GM06990 (cell line): Measurements from ENCODE around the gene RIPPLY1.
"Not testable (repeated sequence)": the region's sequence is repeated elsewhere in the genome, so short reads cannot be mapped to it uniquely, and the experiment has no call there.

Experiments
- DNase-seq: peaks from one replicate; pipeline ENCODE4 v3.0.0-alpha.2; 2011; ENCODE audit not compliant: insufficient read length; ENCODE audit errors: extremely low read depth
- H3K27me3 ChIP-seq: replicated peaks from 2 replicates; pipeline ENCODE4 v1.6.0; 2011; ENCODE audit warnings: low read length; ENCODE audit not compliant: control insufficient read depth, insufficient read depth
- H3K36me3 ChIP-seq: 2 replicates; pipeline ENCODE4 v1.5.1; 2011; ENCODE audit warnings: low read length; ENCODE audit not compliant: control insufficient read depth, insufficient read depth
- H3K4me3 ChIP-seq: replicated peaks from 2 replicates; pipeline ENCODE4 v1.5.1; 2011; ENCODE audit warnings: low read depth, mild to moderate bottlenecking, control low read depth, low read length
- TF ChIP-seq, protein P1 (sequence below): IDR thresholded peaks from 2 replicates; pipeline ENCODE4 v1.5.1; 2011; ENCODE audit warnings: low read length, control low read depth, mild to moderate bottlenecking, inconsistent platforms; ENCODE audit not compliant: insufficient read depth, poor library complexity, severe bottlenecking

Gene RIPPLY1

DNA sequence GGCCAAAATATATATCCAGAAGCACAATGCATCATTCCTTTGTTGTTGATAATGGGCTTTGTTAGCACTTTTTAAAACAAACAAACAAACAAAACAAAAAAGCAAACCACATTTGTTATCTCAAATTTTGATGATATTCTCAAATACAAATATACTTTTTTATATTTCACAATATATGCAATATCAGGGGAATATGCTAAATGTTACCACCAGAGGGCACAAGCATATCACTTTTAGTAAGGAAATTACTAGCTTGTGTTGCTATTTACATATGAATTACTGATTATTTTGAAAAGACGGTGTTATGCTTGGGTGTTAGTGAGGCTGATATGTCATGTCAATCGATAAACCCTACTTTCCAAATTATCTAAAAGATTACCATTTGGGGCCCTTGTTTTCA, 29.1 kb downstream of the RIPPLY1 start:
- Histone ChIP-seq H3K4me3 (no peak overlapping the region), H3K27me3 (no peaks in the 10 kb centered on the region), H3K36me3 (no peaks in the 10 kb centered on the region)
- DNase-seq, result no peak
- TF ChIP-seq, protein P1, sequence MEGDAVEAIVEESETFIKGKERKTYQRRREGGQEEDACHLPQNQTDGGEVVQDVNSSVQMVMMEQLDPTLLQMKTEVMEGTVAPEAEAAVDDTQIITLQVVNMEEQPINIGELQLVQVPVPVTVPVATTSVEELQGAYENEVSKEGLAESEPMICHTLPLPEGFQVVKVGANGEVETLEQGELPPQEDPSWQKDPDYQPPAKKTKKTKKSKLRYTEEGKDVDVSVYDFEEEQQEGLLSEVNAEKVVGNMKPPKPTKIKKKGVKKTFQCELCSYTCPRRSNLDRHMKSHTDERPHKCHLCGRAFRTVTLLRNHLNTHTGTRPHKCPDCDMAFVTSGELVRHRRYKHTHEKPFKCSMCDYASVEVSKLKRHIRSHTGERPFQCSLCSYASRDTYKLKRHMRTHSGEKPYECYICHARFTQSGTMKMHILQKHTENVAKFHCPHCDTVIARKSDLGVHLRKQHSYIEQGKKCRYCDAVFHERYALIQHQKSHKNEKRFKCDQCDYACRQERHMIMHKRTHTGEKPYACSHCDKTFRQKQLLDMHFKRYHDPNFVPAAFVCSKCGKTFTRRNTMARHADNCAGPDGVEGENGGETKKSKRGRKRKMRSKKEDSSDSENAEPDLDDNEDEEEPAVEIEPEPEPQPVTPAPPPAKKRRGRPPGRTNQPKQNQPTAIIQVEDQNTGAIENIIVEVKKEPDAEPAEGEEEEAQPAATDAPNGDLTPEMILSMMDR, result peak; percentile 50

DNA sequence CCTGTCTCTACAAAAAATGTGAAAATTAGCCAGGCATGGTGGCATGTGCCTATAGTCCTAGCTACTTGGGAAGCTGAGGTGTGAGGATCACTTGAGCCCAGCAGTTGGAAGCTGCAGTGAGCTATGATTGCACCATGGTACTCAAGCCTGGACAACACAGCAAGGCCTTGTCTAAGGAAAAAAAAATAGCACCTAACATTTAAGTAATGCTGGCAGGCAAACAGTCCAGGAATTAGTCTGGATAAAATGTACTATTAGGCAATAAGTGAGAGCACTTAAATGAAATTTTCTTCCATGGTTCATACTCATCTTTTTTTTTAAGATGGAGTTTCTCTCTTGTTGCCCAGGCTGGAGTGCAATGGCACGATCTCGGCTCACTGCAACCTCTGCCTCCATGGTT, 30.3 kb downstream of the RIPPLY1 start:
- H3K4me3 ChIP-seq, H3K36me3 ChIP-seq, DNase-seq, H3K27me3 ChIP-seq: not testable (repeated sequence)

DNA sequence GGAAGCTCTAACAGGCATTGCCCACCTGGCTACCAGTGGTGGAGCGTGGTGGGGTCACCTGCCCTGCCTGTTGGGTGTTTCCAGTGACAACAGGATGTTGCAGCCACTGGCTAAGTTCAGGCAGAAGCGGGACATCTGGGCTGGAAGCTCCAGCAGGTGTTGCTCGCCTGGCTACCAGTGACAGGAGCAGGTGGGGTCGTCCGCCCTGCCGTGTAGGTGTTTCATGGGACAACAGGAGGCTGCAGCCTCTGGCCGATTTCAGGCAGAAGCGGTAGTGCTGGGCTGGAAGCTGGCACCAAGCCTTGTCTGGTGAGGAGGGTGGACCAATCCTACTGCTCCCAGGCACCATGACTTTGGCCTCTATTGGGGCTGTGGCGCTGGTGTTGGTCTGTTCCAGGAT, 39.4 kb downstream of the RIPPLY1 start:
- no peak overlapping the region for H3K4me3 ChIP-seq
- DNase-seq, result peak; percentile 1
- H3K36me3 ChIP-seq, result no peaks in the 10 kb centered on the region
- no peaks in the 10 kb centered on the region for H3K27me3 ChIP-seq
- TF ChIP-seq, protein P1, result no peak

DNA sequence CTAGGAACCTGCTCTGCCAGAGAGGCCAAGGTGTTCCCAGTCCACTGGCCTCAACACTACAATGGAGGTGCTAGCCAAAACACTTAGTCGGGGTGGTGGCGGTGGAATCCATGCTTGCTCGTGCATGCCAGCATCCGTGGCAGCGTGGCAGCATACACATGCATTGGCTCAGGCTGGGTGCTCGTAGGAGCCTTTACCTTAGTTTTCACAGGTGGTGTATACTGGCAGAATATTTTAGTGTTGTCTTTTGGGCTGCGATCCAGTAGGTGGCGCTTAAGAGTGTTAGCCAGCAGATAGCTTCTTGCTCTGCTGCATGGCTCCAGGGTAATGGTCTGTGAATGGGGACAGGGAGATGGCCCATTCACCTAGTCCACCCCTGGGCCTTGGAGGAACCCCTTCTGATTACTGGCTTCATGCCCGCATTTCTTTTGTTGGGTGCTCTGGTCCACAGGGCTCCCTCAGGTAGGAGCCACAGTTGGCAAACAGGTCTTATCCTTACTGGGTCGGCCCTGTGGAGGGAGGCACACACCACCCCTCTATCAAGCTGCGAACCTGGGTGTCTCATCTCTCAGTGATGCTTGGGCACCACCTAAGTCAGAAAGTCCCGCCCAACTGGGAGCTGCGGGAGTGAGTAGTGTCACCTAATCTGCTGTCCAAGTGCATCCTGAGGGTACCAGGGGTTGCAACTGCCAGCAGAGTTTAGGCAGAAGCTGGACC, 40.0 kb downstream of the RIPPLY1 start:
- DNase-seq, result peak; percentile 15
- no peak overlapping the region for H3K4me3 ChIP-seq
- TF ChIP-seq, protein P1, result peak; percentile 81
- no peaks in the 10 kb centered on the region for H3K27me3 ChIP-seq
- H3K36me3 ChIP-seq, result no peaks in the 10 kb centered on the region
